H9 (cell line): ENCODE results near the gene DCLRE1A. TPM values are rescaled to one million over a fixed set of nuclear protein-coding genes. Genes with fewer than 3 reads are reported as not detected.

Experiments used
- DNase-seq: peaks from one replicate; pipeline ENCODE4 v3.0.0-alpha.2; 2017
- H2AFZ ChIP-seq: one replicate; pipeline ENCODE4 v1.6.1; 2013; ENCODE audit warnings: mild to moderate bottlenecking, low read length, control low read depth, moderate library complexity
- H2AK5ac ChIP-seq: 2 replicates; pipeline ENCODE4 v1.6.1; 2013; ENCODE audit warnings: low read length, control low read depth, mixed read lengths; ENCODE audit not compliant: insufficient read length
- H2BK120ac ChIP-seq: one replicate; pipeline ENCODE4 v1.6.1; 2013; ENCODE audit warnings: low read depth, mild to moderate bottlenecking, low read length, control low read depth, inconsistent platforms; ENCODE audit not compliant: poor library complexity, severe bottlenecking
- H2BK12ac ChIP-seq: 2 replicates; pipeline ENCODE4 v1.6.1; 2013; ENCODE audit warnings: low read length, control low read depth, mixed read lengths, low read depth; ENCODE audit not compliant: insufficient read length
- H2BK15ac ChIP-seq: 2 replicates; pipeline ENCODE4 v1.6.1; 2013; ENCODE audit warnings: low read depth, low read length, control low read depth
- H2BK20ac ChIP-seq: one replicate; pipeline ENCODE4 v1.6.1; 2013; ENCODE audit warnings: low read depth, mild to moderate bottlenecking, low read length, control low read depth, inconsistent platforms; ENCODE audit not compliant: poor library complexity, severe bottlenecking
- H2BK5ac ChIP-seq: 2 replicates; pipeline ENCODE4 v1.6.1; 2013; ENCODE audit warnings: low read length, control low read depth, mixed read lengths; ENCODE audit not compliant: insufficient read length
- H3K14ac ChIP-seq: 2 replicates; pipeline ENCODE4 v1.6.1; 2013; ENCODE audit warnings: low read length, control low read depth; ENCODE audit not compliant: insufficient read depth
- H3K18ac ChIP-seq: 2 replicates; pipeline ENCODE4 v1.6.1; 2013; ENCODE audit warnings: low read depth, mild to moderate bottlenecking, mixed read lengths, low read length, control low read depth; ENCODE audit not compliant: insufficient read length
- H3K23ac ChIP-seq: 2 replicates; pipeline ENCODE4 v1.6.1; 2013; ENCODE audit warnings: low read length, control low read depth, mixed read lengths, low read depth; ENCODE audit not compliant: insufficient read length
- H3K23me2 ChIP-seq: 2 replicates; pipeline ENCODE4 v1.6.1; 2013; ENCODE audit warnings: low read depth, mild to moderate bottlenecking, mixed read lengths, low read length, control low read depth; ENCODE audit not compliant: insufficient read length, poor library complexity, severe bottlenecking
- H3K27ac ChIP-seq: 2 replicates; pipeline ENCODE4 v1.5.1; 2013; ENCODE audit warnings: low read length, control low read depth, mixed read lengths, low read depth; ENCODE audit not compliant: insufficient read length
- H3K27me3 ChIP-seq: 2 replicates; pipeline ENCODE4 v1.6.1; 2013; ENCODE audit warnings: low read length, control low read depth, inconsistent platforms; ENCODE audit not compliant: insufficient read depth
- H3K4ac ChIP-seq: 2 replicates; pipeline ENCODE4 v1.6.1; 2013; ENCODE audit warnings: low read depth, mild to moderate bottlenecking, control low read depth, inconsistent platforms, low read length, moderate library complexity
- H3K4me1 ChIP-seq: 2 replicates; pipeline ENCODE4 v1.6.1; 2013; ENCODE audit warnings: low read length, control low read depth, inconsistent platforms; ENCODE audit not compliant: insufficient read depth
- H3K4me2 ChIP-seq: 2 replicates; pipeline ENCODE4 v1.6.1; 2013; ENCODE audit warnings: low read length, control low read depth, mixed read lengths; ENCODE audit not compliant: insufficient read length, insufficient read depth
- H3K56ac ChIP-seq: 2 replicates; pipeline ENCODE4 v1.6.1; 2013; ENCODE audit warnings: low read depth, mild to moderate bottlenecking, mixed read lengths, low read length, control low read depth; ENCODE audit not compliant: insufficient read length
- H3K79me1 ChIP-seq: 2 replicates; pipeline ENCODE4 v1.6.1; 2013; ENCODE audit warnings: low read depth, mild to moderate bottlenecking, moderate library complexity, low read length, control low read depth, inconsistent platforms; ENCODE audit not compliant: insufficient read depth, poor library complexity, severe bottlenecking
- H3K79me2 ChIP-seq: 2 replicates; pipeline ENCODE4 v1.6.1; 2013; ENCODE audit warnings: low read length, control low read depth, inconsistent platforms; ENCODE audit not compliant: insufficient read depth
- H3K9ac ChIP-seq: 2 replicates; pipeline ENCODE4 v1.6.1; 2013; ENCODE audit warnings: low read length, control low read depth, mixed read lengths; ENCODE audit not compliant: insufficient read length; ENCODE audit errors: extremely low read depth
- H3K9me3 ChIP-seq: one replicate; pipeline ENCODE4 v1.6.1; 2013; ENCODE audit warnings: low read depth, low read length, inconsistent platforms; ENCODE audit not compliant: control insufficient read depth
- H3T11ph ChIP-seq: one replicate; pipeline ENCODE4 v1.6.1; 2013; ENCODE audit warnings: mild to moderate bottlenecking, low read length, control low read depth, inconsistent platforms
- H4K20me1 ChIP-seq: one replicate; pipeline ENCODE4 v1.6.1; 2013; ENCODE audit not compliant: control insufficient read depth, insufficient read length, insufficient read depth
- H4K5ac ChIP-seq: 2 replicates; pipeline ENCODE4 v1.6.1; 2013; ENCODE audit warnings: low read depth, mild to moderate bottlenecking, mixed read lengths, low read length, control low read depth; ENCODE audit not compliant: insufficient read length
- H4K8ac ChIP-seq: replicated peaks from 2 replicates; pipeline ENCODE4 v1.6.1; 2013; ENCODE audit warnings: low read length, control low read depth, mixed read lengths, low read depth; ENCODE audit not compliant: insufficient read length
- H4K91ac ChIP-seq: 2 replicates; pipeline ENCODE4 v1.6.1; 2013; ENCODE audit warnings: low read depth, mild to moderate bottlenecking, moderate library complexity, mixed read lengths, low read length, control low read depth; ENCODE audit not compliant: insufficient read length
- H3K27ac Mint-ChIP-seq, 3 experiments: 2 replicates in 2 of 3; 3 replicates in 1 of 3; pipeline ENCODE4 v1.8.0; 2020 to 2021; ENCODE audit warnings: mixed read lengths in 3 of 3, mild to moderate bottlenecking in 1 of 3, moderate library complexity in 1 of 3
- H3K27me3 Mint-ChIP-seq: 2 replicates; pipeline ENCODE4 v1.8.0; 2021; ENCODE audit warnings: low read depth, mild to moderate bottlenecking, moderate library complexity, mixed read lengths
- H3K36me3 Mint-ChIP-seq, 3 experiments: 2 replicates in 2 of 3; 3 replicates in 1 of 3; pipeline ENCODE4 v1.8.0; 2020 to 2021; ENCODE audit warnings: low read depth in 3 of 3, mixed read lengths in 3 of 3; ENCODE audit not compliant: insufficient read depth in 1 of 3
- H3K4me1 Mint-ChIP-seq, 2 experiments: 2 replicates each; pipeline ENCODE4 v1.8.0; 2020; ENCODE audit warnings: mixed read lengths in 2 of 2
- H3K4me3 Mint-ChIP-seq, 2 experiments: 2 replicates in 1 of 2; 3 replicates in 1 of 2; pipeline ENCODE4 v1.8.0; 2020 to 2021; ENCODE audit warnings: mild to moderate bottlenecking in 2 of 2, mixed read lengths in 2 of 2, moderate library complexity in 1 of 2
- H3K9me3 Mint-ChIP-seq, 2 experiments: 2 replicates in 1 of 2; 3 replicates in 1 of 2; pipeline ENCODE4 v1.8.0; 2020; ENCODE audit warnings: mild to moderate bottlenecking in 2 of 2, mixed read lengths in 2 of 2, moderate library complexity in 1 of 2
- CTCF ChIP-seq: fragments of 200-600 bp; sonication (generic); conservative IDR thresholded peaks from 3 replicates; pipeline ENCODE4 v1.8.0; 2021; ENCODE audit warnings: antibody characterized with exemption, mild to moderate bottlenecking
- WGBS: extraction: QIAGEN DNeasy Blood & Tissue Kit; methylation state at CpG from one replicate; pipeline ENCODE4 v1.1.7; 2013; ENCODE audit warnings: missing lambda C conversion rate, low lambda C conversion rate, mixed read lengths; ENCODE audit not compliant: insufficient read length; ENCODE audit errors: extremely low coverage; 5-methylcytosine and 5-hydroxymethylcytosine counted together
- total RNA-seq: library from RNA; stranded (reverse); gene quantifications from 2 replicates; pipeline ENCODE4 v1.2.1, GENCODE V29; 2021

DCLRE1A gene
- total RNA-seq, 1 experiment from 2014 or later, result 9.9 TPM

- Mint-ChIP-seq H3K4me1 (peaks cover 14 to 24% of the 10 kb centered on the region in 2 experiments), H3K27me3 (no peaks in the 10 kb centered on the region), H3K9me3 (no peaks in the 10 kb centered on the region; a peak in 1 of 5 replicates), H3K36me3 (peaks cover 0 to 23% (median 10%) of the 10 kb centered on the region in 3 experiments; a peak in 5 of 7 replicates), H3K27ac (no peak overlapping the region), H3K4me3 (no peak overlapping the region)
- Histone ChIP-seq H3T11ph (no peak overlapping the region), H2BK120ac (no peak overlapping the region), H3K23me2 (peaks cover under 1% of the 10 kb centered on the region), H3K18ac (no peak overlapping the region), H3K27ac (no peak overlapping the region), H4K5ac (no peak overlapping the region), H3K14ac (no peak overlapping the region), H2AK5ac (no peak overlapping the region), H3K9ac (no peak overlapping the region), H3K4me2 (no peak overlapping the region), H3K27me3 (no peaks in the 10 kb centered on the region), H2BK5ac (no peak overlapping the region), H3K79me2 (no peaks in the 10 kb centered on the region), H3K9me3 (no peaks in the 10 kb centered on the region), H3K79me1 (no peaks in the 10 kb centered on the region), H3K4ac (no peak overlapping the region), H2BK20ac (no peak overlapping the region), H4K20me1 (no peaks in the 10 kb centered on the region), H2AFZ (no peak overlapping the region), H2BK12ac (no peak overlapping the region), H3K4me1 (no peaks in the 10 kb centered on the region), H2BK15ac (no peak overlapping the region), H4K8ac (no peak overlapping the region), H3K56ac (no peak overlapping the region), H3K23ac (no peak overlapping the region), H4K91ac (no peak overlapping the region)
- DNase-seq, result no peak
- WGBS, result no CpG with 5 or more reads among the region's 5 CpGs
- no peak for TF ChIP-seq CTCF
These were observed 4.6 kb downstream of the DCLRE1A start for GRCh38 chr10:113849140-113849803.
